CD14-positive monocyte (primary cell): Measurements from ENCODE around the gene RWDD1. TPM values are rescaled to one million over a fixed set of nuclear protein-coding genes. Genes with fewer than 3 reads are reported as not detected.

Experiments
- DNase-seq, 3 donors: peaks; one replicate each; pipeline ENCODE4 v3.0.0-alpha.2; 2011 to 2022
- H2AFZ ChIP-seq: 2 replicates; pipeline ENCODE4 v1.6.0; 2012; ENCODE audit warnings: mild to moderate bottlenecking, low read depth, low read length, inconsistent platforms; ENCODE audit not compliant: insufficient read depth, poor library complexity, severe bottlenecking
- H3K27ac ChIP-seq, 2 donors: 1 replicate in 1 of 2; 2 replicates in 1 of 2; pipeline ENCODE4 v1.5.1; 2012 to 2013; ENCODE audit warnings: low read length in 2 of 2, control low read depth in 1 of 2, inconsistent platforms in 1 of 2, low read depth in 1 of 2, mild to moderate bottlenecking in 1 of 2
- H3K27me3 ChIP-seq, 2 donors: one replicate each; pipeline versions ENCODE4 v1.6.0 to v1.6.1; 2011 to 2013; ENCODE audit warnings: low read length in 2 of 2; ENCODE audit not compliant: control insufficient read depth in 2 of 2, insufficient read depth in 2 of 2
- H3K36me3 ChIP-seq, 2 donors: replicated peaks in 1 of 2; 1 replicate in 1 of 2; 2 replicates in 1 of 2; pipeline versions ENCODE4 v1.5.1 to v1.6.1; 2012 to 2013; ENCODE audit warnings: low read length in 2 of 2, control low read depth in 1 of 2, inconsistent platforms in 1 of 2, mild to moderate bottlenecking in 1 of 2; ENCODE audit not compliant: insufficient read depth in 2 of 2, control insufficient read depth in 1 of 2
- H3K4me1 ChIP-seq, 2 donors: 1 replicate in 1 of 2; 2 replicates in 1 of 2; pipeline versions ENCODE4 v1.5.1 to v1.6.1; 2012 to 2013; ENCODE audit warnings: low read length in 2 of 2, control low read depth in 1 of 2, inconsistent platforms in 1 of 2, mild to moderate bottlenecking in 1 of 2, moderate library complexity in 1 of 2; ENCODE audit not compliant: insufficient read depth in 2 of 2, control insufficient read depth in 1 of 2
- H3K4me2 ChIP-seq: replicated peaks from 2 replicates; pipeline ENCODE3; 2012; ENCODE audit warnings: low read length, moderate library complexity, mild to moderate bottlenecking; ENCODE audit not compliant: poor library complexity, severe bottlenecking; ENCODE audit errors: extremely low read depth
- H3K4me3 ChIP-seq, 3 experiments: fragments of 200-600 bp in 1 of 3; sonication (generic) in 1 of 3; replicated peaks in 1 of 3; 1 replicate in 2 of 3; 2 replicates in 1 of 3; pipeline ENCODE4 v1.5.1; 2011 to 2013; ENCODE audit warnings: low read length in 3 of 3, mild to moderate bottlenecking in 3 of 3, control low read depth in 2 of 3, low read depth in 2 of 3, inconsistent platforms in 1 of 3, moderate library complexity in 1 of 3
- H3K79me2 ChIP-seq: 2 replicates; pipeline ENCODE4 v1.6.0; 2012; ENCODE audit warnings: mild to moderate bottlenecking, control low read depth, inconsistent platforms, low read length, moderate library complexity; ENCODE audit not compliant: insufficient read depth
- H3K9ac ChIP-seq: 2 replicates; pipeline ENCODE4 v1.6.0; 2017; ENCODE audit warnings: low read length, mild to moderate bottlenecking; ENCODE audit not compliant: insufficient read depth, poor library complexity, severe bottlenecking
- H3K9me3 ChIP-seq, 2 donors: replicated peaks in 1 of 2; 1 replicate in 1 of 2; 2 replicates in 1 of 2; pipeline versions ENCODE4 v1.5.1 to v1.6.1; 2012 to 2013; ENCODE audit warnings: low read length in 2 of 2, control low read depth in 1 of 2; ENCODE audit not compliant: control insufficient read depth in 1 of 2, insufficient read depth in 1 of 2
- H4K20me1 ChIP-seq: 2 replicates; pipeline ENCODE4 v1.6.0; 2012; ENCODE audit warnings: mild to moderate bottlenecking, low read length, control low read depth, moderate library complexity; ENCODE audit not compliant: insufficient read depth
- H3K27ac Mint-ChIP-seq, 7 donors: one replicate each; pipeline ENCODE4 v1.8.0; 2020; ENCODE audit warnings: mild to moderate bottlenecking in 7 of 7, mixed read lengths in 7 of 7, moderate library complexity in 6 of 7, inconsistent platforms in 2 of 7
- H3K27me3 Mint-ChIP-seq, 3 donors: one replicate each; pipeline ENCODE4 v1.8.0; 2021 to 2022; ENCODE audit warnings: low read depth in 3 of 3, mild to moderate bottlenecking in 3 of 3, mixed read lengths in 3 of 3, moderate library complexity in 3 of 3, inconsistent platforms in 1 of 3
- H3K36me3 Mint-ChIP-seq, 2 donors: one replicate each; pipeline ENCODE4 v1.8.0; 2020; ENCODE audit warnings: mixed read lengths in 2 of 2, inconsistent platforms in 1 of 2, mild to moderate bottlenecking in 1 of 2
- H3K4me1 Mint-ChIP-seq: one replicate; pipeline ENCODE4 v1.8.0; 2020; ENCODE audit warnings: mild to moderate bottlenecking, mixed read lengths
- H3K4me3 Mint-ChIP-seq, 2 donors: one replicate each; pipeline ENCODE4 v1.8.0; 2020; ENCODE audit warnings: mild to moderate bottlenecking in 2 of 2, mixed read lengths in 2 of 2, moderate library complexity in 1 of 2
- H3K9me3 Mint-ChIP-seq, 7 donors: one replicate each; pipeline ENCODE4 v1.8.0; 2020 to 2022; ENCODE audit warnings: mixed read lengths in 7 of 7, mild to moderate bottlenecking in 6 of 7, moderate library complexity in 6 of 7, inconsistent platforms in 2 of 7
- WGBS: methylation state at CpG from one replicate; pipeline ENCODE4 v1.1.5; 2013; ENCODE audit warnings: missing lambda C conversion rate; ENCODE audit not compliant: insufficient coverage; 5-methylcytosine and 5-hydroxymethylcytosine counted together
- intact Hi-C, 2 donors: fragments of 100-400 bp; cut with micrococcal nuclease; formaldehyde crosslinking; loops; one replicate each; pipeline versions ENCODE4 v1.15.0 to v1.15.1; 2023
- polyA plus RNA-seq, 3 donors: library from polyadenylated mRNA; depleted of rRNA in 1 of 3; unstranded in 2 of 3; stranded (reverse) in 1 of 3; fragments of 300-500 nt in 2 of 3; fragments of >200 nt in 1 of 3; fragmentation: Illumina TruSeq in 2 of 3; gene quantifications; 1 replicate in 2 of 3; 2 replicates in 1 of 3; pipeline ENCODE4 v1.2.3, GENCODE V29; 2012 to 2021
- TF ChIP-seq, protein P1 (sequence below): fragments of 200-600 bp; IDR thresholded peaks from one replicate; pipeline ENCODE4 v1.8.0; 2022; ENCODE audit warnings: antibody characterized with exemption, mild to moderate bottlenecking

Gene RWDD1
- polyA plus RNA-seq, 3 donors = 11.8 to 45.5 (median 34.7) TPM

DNA sequence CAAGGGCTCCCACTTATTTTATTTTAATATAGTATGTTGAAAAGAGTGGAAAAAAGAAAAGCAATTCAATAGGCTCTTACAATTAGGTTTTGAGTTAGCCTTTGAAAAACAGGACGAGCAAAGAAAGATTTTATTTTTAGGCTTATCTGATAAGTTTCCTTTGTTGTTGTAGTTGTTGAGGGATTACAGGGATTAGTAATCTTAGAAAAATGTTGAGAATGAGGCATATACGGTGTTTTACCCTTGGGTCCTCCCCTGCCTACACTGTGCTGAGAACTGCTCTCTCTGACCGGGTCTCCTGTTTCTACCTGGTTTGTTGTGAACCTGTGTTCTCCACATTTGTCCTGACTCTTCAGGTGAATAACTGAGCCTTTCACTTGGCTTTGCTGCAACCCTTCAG lies 42.5 kb upstream of the RWDD1 start:
- Histone ChIP-seq H3K4me2 (no peak overlapping the region), H3K36me3 (no peaks in the 10 kb centered on the region), H3K27me3 (no peaks in the 10 kb centered on the region), H3K4me3 (no peak overlapping the region), H3K9ac (no peak overlapping the region), H3K27ac (no peak overlapping the region), H3K4me1 (peaks cover 11 to 14% of the 10 kb centered on the region in 2 donors), H3K79me2 (no peaks in the 10 kb centered on the region), H3K9me3 (no peaks in the 10 kb centered on the region), H4K20me1 (no peaks in the 10 kb centered on the region), H2AFZ (peak overlapping the region; percentile 40)
- Mint-ChIP-seq H3K36me3 (no peaks in the 10 kb centered on the region), H3K9me3 (no peaks in the 10 kb centered on the region), H3K27me3 (peaks cover 0 to 2% (median 2%) of the 10 kb centered on the region in 3 donors), H3K4me1 (peaks cover 17% of the 10 kb centered on the region), H3K27ac (no peak overlapping the region), H3K4me3 (no peak overlapping the region)
- no peak for DNase-seq
- 84% methylated on average over 3 of the region's 3 CpGs for WGBS
- TF ChIP-seq, protein P1, sequence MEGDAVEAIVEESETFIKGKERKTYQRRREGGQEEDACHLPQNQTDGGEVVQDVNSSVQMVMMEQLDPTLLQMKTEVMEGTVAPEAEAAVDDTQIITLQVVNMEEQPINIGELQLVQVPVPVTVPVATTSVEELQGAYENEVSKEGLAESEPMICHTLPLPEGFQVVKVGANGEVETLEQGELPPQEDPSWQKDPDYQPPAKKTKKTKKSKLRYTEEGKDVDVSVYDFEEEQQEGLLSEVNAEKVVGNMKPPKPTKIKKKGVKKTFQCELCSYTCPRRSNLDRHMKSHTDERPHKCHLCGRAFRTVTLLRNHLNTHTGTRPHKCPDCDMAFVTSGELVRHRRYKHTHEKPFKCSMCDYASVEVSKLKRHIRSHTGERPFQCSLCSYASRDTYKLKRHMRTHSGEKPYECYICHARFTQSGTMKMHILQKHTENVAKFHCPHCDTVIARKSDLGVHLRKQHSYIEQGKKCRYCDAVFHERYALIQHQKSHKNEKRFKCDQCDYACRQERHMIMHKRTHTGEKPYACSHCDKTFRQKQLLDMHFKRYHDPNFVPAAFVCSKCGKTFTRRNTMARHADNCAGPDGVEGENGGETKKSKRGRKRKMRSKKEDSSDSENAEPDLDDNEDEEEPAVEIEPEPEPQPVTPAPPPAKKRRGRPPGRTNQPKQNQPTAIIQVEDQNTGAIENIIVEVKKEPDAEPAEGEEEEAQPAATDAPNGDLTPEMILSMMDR = no peak
- intact Hi-C loops = no loop called here

DNA sequence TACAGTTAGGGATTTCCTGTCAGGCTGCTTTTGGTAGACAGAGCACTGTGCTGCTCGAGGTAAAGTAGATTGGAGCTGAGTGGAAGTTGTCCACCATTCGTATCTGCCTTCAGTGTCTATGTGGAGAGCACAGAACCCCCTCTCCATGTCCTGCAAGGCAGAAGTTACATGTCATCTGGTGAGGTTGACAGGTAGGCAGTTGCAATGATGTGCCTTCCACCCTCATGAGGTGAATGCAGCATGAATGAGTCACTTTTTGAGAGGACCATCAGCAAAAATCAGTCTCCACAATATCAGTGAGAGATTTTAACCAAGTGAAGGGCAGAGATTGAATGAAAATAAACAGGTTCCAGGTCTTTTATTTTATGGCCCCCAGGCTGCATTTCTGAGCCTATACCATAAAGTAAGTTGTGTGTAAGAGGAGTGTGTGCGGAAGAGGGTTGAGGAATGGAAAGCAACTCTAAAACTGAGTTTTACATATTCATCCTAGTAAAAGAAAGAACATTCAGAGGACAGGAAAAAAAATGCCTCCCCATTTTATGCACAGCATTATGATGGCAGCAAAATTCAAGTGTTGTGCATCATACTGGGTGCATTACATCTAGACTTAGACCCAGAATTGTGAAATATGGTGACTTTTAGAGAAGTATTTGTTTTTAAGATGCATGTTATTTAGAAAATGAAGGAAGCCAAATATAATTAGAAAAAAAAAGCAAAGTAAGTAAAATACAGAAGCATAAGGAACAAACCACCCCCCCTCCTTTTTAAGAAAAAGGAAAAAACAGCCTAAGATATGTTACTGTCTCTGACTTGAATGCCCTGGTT lies 41.6 kb upstream of the RWDD1 start:
- Histone ChIP-seq H3K4me3 (no peak overlapping the region), H3K27me3 (no peaks in the 10 kb centered on the region), H3K9me3 (no peaks in the 10 kb centered on the region), H3K4me1 (peaks cover 11 to 14% of the 10 kb centered on the region in 2 donors), H3K27ac (peak overlapping the region in 1 of 2 donors; percentile 21), H3K4me2 (no peak overlapping the region), H3K79me2 (no peaks in the 10 kb centered on the region), H3K36me3 (no peaks in the 10 kb centered on the region), H4K20me1 (no peaks in the 10 kb centered on the region), H2AFZ (peak overlapping the region; percentile 40), H3K9ac (no peak overlapping the region)
- no CpG with 5 or more reads among the region's 3 CpGs for WGBS
- H3K27me3 Mint-ChIP-seq = peaks cover 0 to 4% (median 2%) of the 10 kb centered on the region in 3 donors
- TF ChIP-seq, protein P1 = no peak
- H3K4me3 Mint-ChIP-seq = peak overlapping the region in 1 of 2 donors; percentile 14
- H3K36me3 Mint-ChIP-seq = no peaks in the 10 kb centered on the region
- H3K9me3 Mint-ChIP-seq = no peaks in the 10 kb centered on the region
- peaks cover 17% of the 10 kb centered on the region for H3K4me1 Mint-ChIP-seq
- DNase-seq = peak in 2 of 3 donors; percentile 12 to 32
- H3K27ac Mint-ChIP-seq = peak overlapping the region in 2 of 7 donors; percentile 46 to 58
- intact Hi-C loops = loop anchor here (5.0 to 10.0 kb wide), 4 partner anchors 85 to 252 kb away; partner anchors contain the start of gene TSPYL1 (in 1 of the 2)
